ENCODE results near the gene SLAMF9. TPM values are rescaled to one million over a fixed set of nuclear protein-coding genes. Genes with fewer than 3 reads are reported as not detected.

The SLAMF9 gene
- total RNA-seq, 2 experiments from 2014 or later, result not detected

DNA sequence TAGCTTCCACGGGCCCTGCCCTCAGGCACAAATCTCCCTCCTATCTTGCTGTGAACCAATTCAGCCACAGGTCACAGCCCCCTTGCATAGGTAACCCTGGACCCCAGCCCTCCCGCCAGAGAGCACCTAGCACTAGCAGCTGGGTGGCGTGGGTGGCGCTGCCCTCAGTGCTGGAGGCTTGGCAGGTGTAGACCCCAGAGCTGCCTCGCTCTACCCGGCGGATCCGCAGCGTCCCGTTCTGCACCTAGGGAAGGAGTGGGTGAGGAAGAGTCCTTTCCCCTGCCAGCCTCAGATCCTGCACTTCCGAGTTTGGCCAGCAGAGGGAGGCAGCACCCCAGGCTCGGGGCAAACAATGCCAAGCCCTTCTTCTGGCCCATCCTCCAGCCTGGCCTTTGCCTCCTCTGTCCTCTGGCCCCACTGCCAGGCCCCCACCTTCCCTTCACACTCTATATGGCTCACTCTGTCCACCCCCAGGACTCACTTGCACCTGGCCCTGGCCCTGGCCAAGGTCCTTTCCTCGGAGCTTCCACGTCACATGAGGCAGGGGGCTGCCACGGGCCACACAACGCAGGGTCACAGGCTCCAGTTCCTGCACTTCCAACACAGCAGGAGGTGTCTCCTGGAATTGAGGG lies 17.6 kb downstream of the SLAMF9 start:
- CTCF ChIA-PET, result interaction anchor here (0.8 to 16.2 kb wide), 11 partner anchors 10 to 142 kb away, joined by 3 to 311 read pairs (median 3); partner anchors contain the start of genes PIGM and TAGLN2
- Mint-ChIP-seq H3K27ac (no peak overlapping the region), H3K36me3 (no peaks in the 10 kb centered on the region), H3K4me1 (ENCODE audit: low read depth) (peaks cover 6% of the 10 kb centered on the region), H3K27me3 (no peaks in the 10 kb centered on the region), H3K4me3 (no peak overlapping the region), H3K9me3 (no peaks in the 10 kb centered on the region)
- POLR2A ChIA-PET, result no interaction called here
- peak; percentile 90 for DNase-seq
- intact Hi-C loops (cut with micrococcal nuclease), result loop anchor here (1.0 to 2.0 kb wide), 2 partner anchors 71 to 142 kb away; no protein-coding TSS in a partner anchor

DNA sequence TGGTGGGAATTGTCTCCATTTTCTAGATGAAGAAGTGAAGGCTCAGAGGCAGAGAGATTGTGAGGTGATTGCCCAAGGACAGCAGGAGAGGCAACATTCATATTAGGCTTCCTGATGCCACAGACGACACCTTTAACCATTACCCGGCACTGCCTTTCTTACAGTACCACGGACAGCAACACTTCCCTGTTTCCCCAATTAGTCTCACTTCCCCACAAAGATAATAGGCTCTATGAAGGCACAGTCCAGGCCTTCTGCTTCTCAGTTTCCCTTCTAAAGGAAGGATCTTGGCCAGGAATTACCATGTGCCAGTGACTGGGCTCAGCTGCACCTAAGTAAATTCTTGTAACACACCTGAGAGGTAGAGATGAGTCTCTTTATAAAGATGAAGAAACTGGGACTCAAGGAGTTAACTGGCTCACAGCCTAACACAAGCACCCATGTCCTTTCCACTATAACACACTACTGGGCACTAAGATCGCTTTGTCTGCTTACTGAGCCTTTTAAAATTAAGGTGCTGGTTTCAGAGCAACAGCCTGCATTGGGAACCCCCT lies 18.2 kb downstream of the SLAMF9 start:
- Mint-ChIP-seq H3K4me1 (ENCODE audit: low read depth) (peaks cover 6% of the 10 kb centered on the region), H3K36me3 (no peaks in the 10 kb centered on the region), H3K27ac (no peak overlapping the region), H3K27me3 (no peaks in the 10 kb centered on the region), H3K4me3 (no peak overlapping the region), H3K9me3 (no peaks in the 10 kb centered on the region)
- POLR2A ChIA-PET, result no interaction called here
- CTCF ChIA-PET, result interaction anchor here (0.8 to 16.2 kb wide), 12 partner anchors 10 to 142 kb away, joined by 3 to 311 read pairs (median 4); partner anchors contain the start of genes PIGM and TAGLN2
- DNase-seq, result no peak
- intact Hi-C loops (cut with micrococcal nuclease), result loop anchor here (1.0 to 2.0 kb wide), 2 partner anchors 72 to 143 kb away; no protein-coding TSS in a partner anchor

GRCh38 chr1:159935305-159935704 lies 18.7 kb downstream of the SLAMF9 start:
- H3K27ac Mint-ChIP-seq, result no peak overlapping the region
- no peaks in the 10 kb centered on the region for H3K36me3 Mint-ChIP-seq

GRCh38 chr1:159934136-159935039 lies 19.6 kb downstream of the SLAMF9 start:
- peaks cover 6% of the 10 kb centered on the region for H3K4me1 Mint-ChIP-seq (ENCODE audit: low read depth)
- H3K27me3 Mint-ChIP-seq, result no peaks in the 10 kb centered on the region
- ChIA-PET POLR2A (no interaction called here), CTCF (interaction anchor here (0.7 to 16.2 kb wide), 9 partner anchors 9 to 144 kb away, joined by 3 to 311 read pairs (median 4); partner anchors contain the start of genes SLAMF9 and TAGLN2)
- no peaks in the 10 kb centered on the region for H3K36me3 Mint-ChIP-seq
- intact Hi-C loops (cut with micrococcal nuclease), result no loop called here
- no peak overlapping the region for H3K27ac Mint-ChIP-seq
- H3K4me3 Mint-ChIP-seq, result no peak overlapping the region
- no peak for DNase-seq
- no peaks in the 10 kb centered on the region for H3K9me3 Mint-ChIP-seq

More at GRCh38 chr1:159935305-159935704, 18.7 kb downstream of the SLAMF9 start:
- Mint-ChIP-seq H3K9me3 (no peaks in the 10 kb centered on the region), H3K4me3 (no peak overlapping the region), H3K4me1 (ENCODE audit: low read depth) (peaks cover 6% of the 10 kb centered on the region), H3K27me3 (no peaks in the 10 kb centered on the region)
- ChIA-PET CTCF (interaction anchor here (0.7 to 16.2 kb wide), 12 partner anchors 10 to 143 kb away, joined by 3 to 311 read pairs (median 4); partner anchors contain the start of genes PIGM, SLAMF9 and TAGLN2), POLR2A (no interaction called here)
- intact Hi-C loops (cut with micrococcal nuclease), result no loop called here
- DNase-seq, result no peak

DNA sequence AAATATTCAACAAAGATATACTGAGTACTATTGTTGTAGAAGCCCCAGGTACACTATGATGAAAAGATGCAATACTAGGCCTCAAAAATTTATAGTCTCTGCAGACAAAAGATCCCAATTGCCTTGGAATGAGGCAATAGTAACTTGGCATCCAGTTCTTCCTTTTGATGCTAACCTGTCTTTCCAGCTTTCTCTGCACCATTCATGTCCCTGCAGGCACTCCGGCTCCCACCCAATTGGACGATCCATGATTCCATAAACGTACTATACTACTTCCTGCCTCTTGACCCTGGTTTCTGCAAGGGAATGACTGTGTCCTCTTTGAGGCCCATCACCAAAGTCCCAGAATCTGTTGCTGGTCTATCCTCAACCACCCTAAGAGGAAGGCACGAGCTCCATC lies 20.7 kb downstream of the SLAMF9 start:
- no peaks in the 10 kb centered on the region for H3K9me3 Mint-ChIP-seq
- no peak overlapping the region for H3K4me3 Mint-ChIP-seq
- POLR2A ChIA-PET, result no interaction called here
- CTCF ChIA-PET, result interaction anchor here (1.1 to 16.2 kb wide), 5 partner anchors 8 to 145 kb away, joined by 3 to 311 read pairs (median 4); no protein-coding TSS in a partner anchor
- no peak for DNase-seq
- no peaks in the 10 kb centered on the region for H3K27me3 Mint-ChIP-seq
- no peaks in the 10 kb centered on the region for H3K36me3 Mint-ChIP-seq
- intact Hi-C loops (cut with micrococcal nuclease), result no loop called here
- peaks cover 5% of the 10 kb centered on the region for H3K4me1 Mint-ChIP-seq (ENCODE audit: low read depth)
- H3K27ac Mint-ChIP-seq, result no peak overlapping the region

DNA sequence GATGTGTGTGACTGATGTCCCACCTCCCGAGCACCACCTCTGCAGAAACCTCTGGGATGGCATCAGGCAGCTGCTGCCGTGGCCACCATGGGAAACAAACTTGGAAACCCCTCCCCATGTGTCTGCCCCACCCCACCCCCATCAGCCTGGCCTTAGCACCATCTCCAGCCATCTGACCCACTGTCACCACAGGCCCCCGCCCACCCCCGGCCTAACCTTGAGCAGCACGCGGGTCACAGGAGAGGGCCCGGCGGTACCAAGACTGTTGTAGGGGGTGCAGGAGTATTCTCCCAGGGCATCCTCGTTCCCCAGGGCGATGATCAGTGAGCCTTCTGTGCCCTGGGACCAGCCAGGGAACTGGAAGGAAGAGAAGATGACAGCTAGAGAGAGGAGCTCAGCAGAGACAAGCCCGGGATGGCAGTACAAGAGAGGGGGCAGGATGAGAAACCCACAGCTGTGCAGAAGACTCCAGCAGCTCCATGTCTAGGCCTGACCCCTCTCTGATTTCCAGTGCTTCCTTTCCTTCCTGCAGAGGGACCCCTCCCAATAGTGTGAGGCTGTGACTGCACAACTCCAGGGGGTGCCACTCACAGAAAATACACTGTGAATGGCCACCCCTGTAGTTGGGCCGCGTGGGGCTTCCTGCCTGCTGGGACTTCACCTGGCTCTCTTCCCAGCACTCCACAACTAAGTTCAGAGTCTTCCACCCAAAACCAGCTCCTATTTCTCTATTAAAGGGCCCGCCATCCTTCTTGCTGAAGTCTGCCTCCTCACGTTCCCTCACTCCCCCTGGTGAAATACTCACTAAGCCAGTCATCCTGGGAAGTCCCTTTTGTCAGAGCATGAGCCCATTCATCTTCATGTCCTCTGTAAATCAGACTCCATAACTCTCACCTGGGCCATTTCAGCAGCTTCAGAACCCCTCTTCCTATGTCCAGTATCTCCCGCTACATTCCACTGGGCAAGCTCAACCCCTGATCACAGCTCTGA lies 21.4 kb downstream of the SLAMF9 start:
- Mint-ChIP-seq H3K4me3 (no peak overlapping the region), H3K27me3 (no peaks in the 10 kb centered on the region), H3K27ac (no peak overlapping the region), H3K36me3 (no peaks in the 10 kb centered on the region), H3K9me3 (no peaks in the 10 kb centered on the region), H3K4me1 (ENCODE audit: low read depth) (peaks cover 3% of the 10 kb centered on the region)
- CTCF ChIA-PET, result interaction anchor here (0.9 to 16.2 kb wide), 5 partner anchors 8 to 146 kb away, joined by 3 to 311 read pairs (median 4); no protein-coding TSS in a partner anchor
- no peak for DNase-seq
- intact Hi-C loops (cut with micrococcal nuclease), result no loop called here
- POLR2A ChIA-PET, result no interaction called here

DNA sequence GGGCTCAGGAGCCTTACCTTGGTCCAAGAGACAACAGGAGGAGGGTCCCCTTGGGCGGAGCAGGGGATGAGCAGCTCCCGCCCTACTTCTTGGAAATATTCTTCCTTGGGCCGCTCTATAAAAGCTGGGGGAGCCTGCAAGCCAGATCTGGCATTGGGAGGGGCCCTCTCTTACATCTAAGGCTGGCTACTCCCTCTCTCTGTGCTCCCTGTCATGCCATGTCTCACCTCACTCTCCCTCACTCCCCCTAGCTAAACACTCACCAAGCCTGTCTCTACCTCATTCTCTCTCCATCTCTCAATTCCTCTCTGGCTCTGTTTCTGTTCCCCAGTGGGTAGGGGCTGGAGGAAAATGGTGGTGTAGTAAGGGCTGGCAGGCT lies 22.3 kb downstream of the SLAMF9 start:
- CTCF ChIA-PET, result interaction anchor here (16.2 kb wide), 1 partner anchor 72 kb away, joined by 311 read pairs; no protein-coding TSS in a partner anchor
- no peak for DNase-seq
- Mint-ChIP-seq H3K36me3 (no peaks in the 10 kb centered on the region), H3K9me3 (no peaks in the 10 kb centered on the region), H3K4me1 (ENCODE audit: low read depth) (peaks cover 3% of the 10 kb centered on the region), H3K27me3 (no peaks in the 10 kb centered on the region), H3K4me3 (no peak overlapping the region), H3K27ac (no peak overlapping the region)
- intact Hi-C loops (cut with micrococcal nuclease), result no loop called here
- POLR2A ChIA-PET, result no interaction called here

DNA sequence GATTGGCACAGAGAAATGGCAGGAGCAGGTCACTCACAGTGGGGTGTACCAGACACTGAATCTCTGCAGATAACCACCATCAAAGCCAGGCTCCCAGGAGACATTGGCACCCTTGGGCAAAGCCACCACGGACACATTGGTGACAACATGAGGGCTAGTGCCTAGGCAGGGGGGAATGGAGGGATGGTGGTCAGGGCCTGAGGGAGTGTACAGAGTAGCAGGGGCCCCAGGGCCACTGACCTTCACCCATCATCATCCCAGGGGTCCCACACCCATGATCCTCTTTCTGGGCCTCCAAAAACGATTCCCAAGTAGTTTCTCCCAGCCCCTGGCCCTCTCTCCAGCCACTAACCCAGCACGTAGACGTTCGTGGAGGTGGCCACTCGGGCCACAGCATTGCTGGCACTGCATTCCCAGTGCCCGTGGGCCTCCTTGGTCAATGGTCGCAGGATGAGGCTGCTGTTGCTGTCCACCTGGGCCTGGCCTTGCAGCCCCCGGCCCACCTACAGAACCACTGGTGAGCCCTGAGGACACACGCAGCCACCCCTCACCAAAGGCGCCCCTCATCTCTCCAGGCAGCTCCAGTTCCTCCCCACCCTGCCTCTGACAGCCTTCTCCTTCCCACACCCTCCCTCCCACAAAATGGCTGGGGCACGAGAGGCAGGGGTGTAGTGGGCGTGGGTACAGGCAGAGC lies 22.8 kb downstream of the SLAMF9 start:
- intact Hi-C loops (cut with micrococcal nuclease), result no loop called here
- CTCF ChIA-PET, result interaction anchor here (16.2 kb wide), 1 partner anchor 73 kb away, joined by 311 read pairs; no protein-coding TSS in a partner anchor
- H3K27ac Mint-ChIP-seq, result no peak overlapping the region
- H3K27me3 Mint-ChIP-seq, result no peaks in the 10 kb centered on the region
- H3K4me1 Mint-ChIP-seq (ENCODE audit: low read depth), result peaks cover 3% of the 10 kb centered on the region
- DNase-seq, result no peak
- H3K4me3 Mint-ChIP-seq, result no peak overlapping the region
- no peaks in the 10 kb centered on the region for H3K36me3 Mint-ChIP-seq
- POLR2A ChIA-PET, result no interaction called here
- H3K9me3 Mint-ChIP-seq, result no peaks in the 10 kb centered on the region

DNA sequence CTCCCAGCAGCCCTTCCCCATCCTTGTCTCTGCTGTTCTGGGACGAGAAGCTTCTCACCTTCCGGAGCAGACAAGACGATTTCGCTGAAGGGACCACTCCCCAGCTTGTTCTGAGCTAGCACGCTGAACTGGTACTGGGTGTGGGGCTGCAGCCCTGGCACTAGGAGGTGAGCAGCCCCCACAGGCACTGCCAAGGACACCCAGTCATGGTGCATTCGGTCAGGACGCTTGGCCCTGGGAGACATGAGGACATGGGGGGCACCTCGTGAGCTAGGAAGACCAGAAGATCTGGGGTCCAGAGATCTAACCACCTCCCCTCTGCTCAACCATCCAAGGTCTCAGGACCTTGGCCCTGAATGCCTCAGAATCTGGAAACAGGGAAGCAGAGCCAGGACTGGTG lies 23.4 kb downstream of the SLAMF9 start:
- DNase-seq, result no peak
- H3K36me3 Mint-ChIP-seq, result no peaks in the 10 kb centered on the region
- intact Hi-C loops (cut with micrococcal nuclease), result no loop called here
- H3K4me1 Mint-ChIP-seq (ENCODE audit: low read depth), result peaks cover 6% of the 10 kb centered on the region
- H3K4me3 Mint-ChIP-seq, result no peak overlapping the region
- H3K27ac Mint-ChIP-seq, result no peak overlapping the region
- ChIA-PET CTCF (interaction anchor here (16.2 kb wide), 1 partner anchor 73 kb away, joined by 311 read pairs; no protein-coding TSS in a partner anchor), POLR2A (interaction anchor here (0.6 kb wide), 1 partner anchor 1685 kb away, joined by 4 read pairs; no protein-coding TSS in a partner anchor)
- H3K9me3 Mint-ChIP-seq, result no peaks in the 10 kb centered on the region
- no peaks in the 10 kb centered on the region for H3K27me3 Mint-ChIP-seq

- H3K27ac Mint-ChIP-seq, result no peak overlapping the region
- H3K27me3 Mint-ChIP-seq, result no peaks in the 10 kb centered on the region
- no peak overlapping the region for H3K4me3 Mint-ChIP-seq
- peaks cover 6% of the 10 kb centered on the region for H3K4me1 Mint-ChIP-seq (ENCODE audit: low read depth)
- DNase-seq, result no peak
- intact Hi-C loops (cut with micrococcal nuclease), result no loop called here
- ChIA-PET CTCF (interaction anchor here (16.2 kb wide), 1 partner anchor 74 kb away, joined by 311 read pairs; no protein-coding TSS in a partner anchor), POLR2A (interaction anchor here (0.6 kb wide), 1 partner anchor 1685 kb away, joined by 4 read pairs; no protein-coding TSS in a partner anchor)
- H3K9me3 Mint-ChIP-seq, result no peaks in the 10 kb centered on the region
- H3K36me3 Mint-ChIP-seq, result peaks cover 2% of the 10 kb centered on the region
Measured at GRCh38 chr1:159930216-159930615, 23.8 kb downstream of the SLAMF9 start.

Data from activated CD4-positive, alpha-beta memory T cell treated with anti-CD3 and anti-CD28 coated beads for 36 hours (primary cell).